Right renal pelvis (tissue), 4 donors: ENCODE measurements around the gene HLA-A. TPM values are rescaled to one million over a fixed set of nuclear protein-coding genes. Genes with fewer than 3 reads are reported as not detected.
A peak's percentile ranks its signal among the peaks of the same experiment; 100 is the strongest.
"Not testable (repeated sequence)": the region's sequence is repeated elsewhere in the genome, so short reads cannot be mapped to it uniquely, and the experiment has no call there.

Experiments
- DNase-seq, 4 donors: peaks; one replicate each; pipeline ENCODE4 v3.0.0-alpha.2; 2013; ENCODE audit warnings: low read depth in 4 of 4, low spot score in 3 of 4, missing footprints in 1 of 4
- polyA plus RNA-seq, 4 donors: library from polyadenylated mRNA; unstranded; fragments of 120-200 nt; gene quantifications; one replicate each; pipeline ENCODE4 v1.2.1, GENCODE V29; 2013; ENCODE audit not compliant: insufficient read length in 4 of 4

HLA-A gene
- polyA plus RNA-seq, 4 donors, result 174 to 217 (median 213) TPM

- no peak for DNase-seq
These were observed 15.7 kb downstream of the HLA-A start for GRCh38 chr6:29958046-29958445.

GRCh38 chr6:29958921-29959320 lies 16.6 kb downstream of the HLA-A start:
- no peak for DNase-seq

GRCh38 chr6:29959467-29959866 lies 17.1 kb downstream of the HLA-A start:
- DNase-seq, result no peak

GRCh38 chr6:29961966-29962365 lies 19.6 kb downstream of the HLA-A start:
- DNase-seq, result no peak

GRCh38 chr6:29963697-29964096 lies 21.4 kb downstream of the HLA-A start:
- DNase-seq, result not testable (repeated sequence)

- no peak for DNase-seq
These were observed 22.2 kb downstream of the HLA-A start for GRCh38 chr6:29964518-29964886.

GRCh38 chr6:29964887-29965562 lies 22.7 kb downstream of the HLA-A start:
- no peak for DNase-seq

- no peak for DNase-seq
These were observed 23.2 kb downstream of the HLA-A start for GRCh38 chr6:29965563-29965872.

- DNase-seq, result no peak
These were observed 23.7 kb downstream of the HLA-A start for GRCh38 chr6:29965873-29966601.

- no peak for DNase-seq
These were observed 25.2 kb downstream of the HLA-A start for GRCh38 chr6:29967379-29968010.

GRCh38 chr6:29968130-29968529 lies 25.8 kb downstream of the HLA-A start:
- no peak for DNase-seq

- DNase-seq, result no peak
These were observed 26.6 kb downstream of the HLA-A start for GRCh38 chr6:29968905-29969304.

- no peak for DNase-seq
These were observed 28.4 kb downstream of the HLA-A start for GRCh38 chr6:29970711-29971110.

GRCh38 chr6:29974901-29975560 lies 32.7 kb downstream of the HLA-A start:
- DNase-seq, result no peak

- no peak for DNase-seq
These were observed 33.2 kb downstream of the HLA-A start for GRCh38 chr6:29975561-29975907.

GRCh38 chr6:29976253-29976587 lies 33.9 kb downstream of the HLA-A start:
- DNase-seq, result no peak

GRCh38 chr6:29976588-29977424 lies 34.5 kb downstream of the HLA-A start:
- DNase-seq, result peak in 1 of 4 donors; percentile 54

GRCh38 chr6:29977425-29977727 lies 35.0 kb downstream of the HLA-A start:
- no peak for DNase-seq

GRCh38 chr6:29980013-29980412 lies 37.7 kb downstream of the HLA-A start:
- not testable (repeated sequence) for DNase-seq

- no peak for DNase-seq
These were observed 38.2 kb downstream of the HLA-A start for GRCh38 chr6:29980511-29980910.

- no peak for DNase-seq
These were observed 39.0 kb downstream of the HLA-A start for GRCh38 chr6:29981211-29981812.
